Gastroesophageal sphincter (tissue), 4 donors: Measurements from ENCODE around the gene DNAJB8. TPM values are rescaled to one million over a fixed set of nuclear protein-coding genes. Genes with fewer than 3 reads are reported as not detected.

Experiments
- ATAC-seq: fragments of 150-250 bp; one replicate; pipeline ENCODE4 v1.9.1; 2016; ENCODE audit warnings: mild to moderate bottlenecking, moderate library complexity
- H3K27ac ChIP-seq, 4 donors: fragments of 200-600 bp; sonication (generic) in 3 of 4; 1 replicate in 3 of 4; 2 replicates in 1 of 4; pipeline ENCODE4 v1.5.1; 2016 to 2019
- H3K27me3 ChIP-seq: fragments of 200-600 bp; sonication (generic); one replicate; pipeline ENCODE4 v1.5.1; 2019
- H3K36me3 ChIP-seq, 2 donors: fragments of 200-600 bp; sonication (generic); one replicate each; pipeline ENCODE4 v1.5.1; 2019; ENCODE audit warnings: control low read depth in 1 of 2
- H3K4me1 ChIP-seq, 3 donors: fragments of 200-600 bp; sonication (generic); 1 replicate in 2 of 3; 2 replicates in 1 of 3; pipeline ENCODE4 v1.5.1; 2016 to 2019; ENCODE audit warnings: control low read depth in 2 of 3
- H3K4me3 ChIP-seq, 2 donors: fragments of 200-600 bp; sonication (generic); one replicate each; pipeline ENCODE4 v1.5.1; 2019; ENCODE audit warnings: mild to moderate bottlenecking in 1 of 2, moderate library complexity in 1 of 2
- H3K9me3 ChIP-seq, 3 donors: fragments of 200-600 bp; sonication (generic); one replicate each; pipeline ENCODE4 v1.5.1; 2017 to 2019; ENCODE audit warnings: control low read depth in 2 of 3
- EP300 ChIP-seq: sonication (generic); formaldehyde crosslinking; IDR thresholded peaks from one replicate; pipeline ENCODE4 v1.6.1; 2017; ENCODE audit warnings: antibody characterized with exemption, mild to moderate bottlenecking
- POLR2A ChIP-seq, 2 donors: fragments of 450-650 bp; IDR thresholded peaks; one replicate each; pipeline ENCODE4 v1.6.1; 2017; ENCODE audit warnings: antibody characterized with exemption in 2 of 2, mild to moderate bottlenecking in 2 of 2, moderate library complexity in 1 of 2
- POLR2AphosphoS5 ChIP-seq: sonication (generic); formaldehyde crosslinking; IDR thresholded peaks from one replicate; pipeline ENCODE4 v1.6.1; 2017; ENCODE audit warnings: antibody characterized with exemption
- WGBS, 2 donors: methylation state at CpG; one replicate each; pipeline ENCODE4 v1.1.5; 2018; ENCODE audit warnings: low coverage in 1 of 2; 5-methylcytosine and 5-hydroxymethylcytosine counted together
- total RNA-seq, 4 donors: library from RNA; depleted of rRNA; stranded (reverse); fragments of >200 nt; gene quantifications; one replicate each; pipeline ENCODE4 v1.1.0, GENCODE V29; 2016
- TF ChIP-seq, protein P1 (sequence below), 4 experiments: fragments of 200-600 bp in 2 of 4; fragments of 450-650 bp in 2 of 4; sonication (generic) in 1 of 4; IDR thresholded peaks; one replicate each; pipeline ENCODE4 v1.5.1; 2017 to 2019; ENCODE audit warnings: antibody characterized with exemption in 4 of 4, mild to moderate bottlenecking in 2 of 4, moderate library complexity in 2 of 4

Gene DNAJB8
- total RNA-seq, 4 donors from 2014 or later = not detected

DNA sequence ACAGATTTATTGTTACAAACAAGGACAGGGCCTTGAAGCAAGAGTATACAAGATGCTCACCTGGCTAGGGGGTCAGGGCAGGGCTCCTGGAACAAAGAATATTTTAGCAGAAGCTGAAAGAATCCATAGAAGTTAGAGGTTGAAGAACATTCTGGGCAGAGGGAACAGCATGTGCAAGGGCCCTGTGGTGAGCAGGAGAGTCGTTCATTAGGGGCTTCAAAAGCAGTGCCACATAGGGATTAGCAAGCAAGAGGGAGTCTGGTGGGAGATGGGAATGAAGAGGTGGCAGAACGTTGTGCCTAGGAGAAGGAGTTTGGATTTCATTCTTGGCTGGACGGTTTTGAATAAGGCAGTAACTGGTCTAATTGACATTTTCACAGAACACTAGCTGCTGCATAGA, 22.9 kb downstream of the DNAJB8 start:
- H3K27me3 ChIP-seq = peaks cover 27% of the 10 kb centered on the region
- no peaks in the 10 kb centered on the region for H3K9me3 ChIP-seq
- TF ChIP-seq POLR2AphosphoS5 = no peak
- ATAC-seq = no peak
- no peak overlapping the region for H3K4me3 ChIP-seq
- H3K4me1 ChIP-seq = no peaks in the 10 kb centered on the region
- H3K36me3 ChIP-seq = no peaks in the 10 kb centered on the region
- H3K27ac ChIP-seq = no peak overlapping the region
- 57 to 71% methylated on average over 2 to 3 of the region's 3 CpGs for WGBS, 2 donors

DNA sequence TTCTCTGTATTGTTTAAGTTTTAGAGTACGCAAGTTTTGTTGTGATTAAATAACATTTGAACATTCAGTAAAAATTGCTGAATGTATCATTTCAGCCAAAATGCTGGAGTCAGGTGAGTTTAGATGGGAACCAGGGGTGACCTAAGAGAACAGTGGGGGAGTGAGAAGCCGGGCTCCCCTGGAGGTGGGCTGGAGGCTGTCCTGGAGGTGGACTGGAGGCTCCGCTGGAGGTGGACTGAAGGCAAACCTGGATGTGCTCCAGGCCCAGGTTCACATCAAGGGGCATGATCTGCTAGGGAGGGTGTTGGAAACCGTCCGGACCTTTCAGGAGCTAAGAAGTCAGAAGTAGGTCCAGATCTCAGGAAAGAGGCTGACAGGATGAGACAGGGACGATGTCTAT, 23.7 kb downstream of the DNAJB8 start:
- no peaks in the 10 kb centered on the region for H3K9me3 ChIP-seq
- TF ChIP-seq EP300 = no peak
- TF ChIP-seq POLR2A (IDR thresholded peaks at IDR 0.05) = no peak
- TF ChIP-seq, protein P1, sequence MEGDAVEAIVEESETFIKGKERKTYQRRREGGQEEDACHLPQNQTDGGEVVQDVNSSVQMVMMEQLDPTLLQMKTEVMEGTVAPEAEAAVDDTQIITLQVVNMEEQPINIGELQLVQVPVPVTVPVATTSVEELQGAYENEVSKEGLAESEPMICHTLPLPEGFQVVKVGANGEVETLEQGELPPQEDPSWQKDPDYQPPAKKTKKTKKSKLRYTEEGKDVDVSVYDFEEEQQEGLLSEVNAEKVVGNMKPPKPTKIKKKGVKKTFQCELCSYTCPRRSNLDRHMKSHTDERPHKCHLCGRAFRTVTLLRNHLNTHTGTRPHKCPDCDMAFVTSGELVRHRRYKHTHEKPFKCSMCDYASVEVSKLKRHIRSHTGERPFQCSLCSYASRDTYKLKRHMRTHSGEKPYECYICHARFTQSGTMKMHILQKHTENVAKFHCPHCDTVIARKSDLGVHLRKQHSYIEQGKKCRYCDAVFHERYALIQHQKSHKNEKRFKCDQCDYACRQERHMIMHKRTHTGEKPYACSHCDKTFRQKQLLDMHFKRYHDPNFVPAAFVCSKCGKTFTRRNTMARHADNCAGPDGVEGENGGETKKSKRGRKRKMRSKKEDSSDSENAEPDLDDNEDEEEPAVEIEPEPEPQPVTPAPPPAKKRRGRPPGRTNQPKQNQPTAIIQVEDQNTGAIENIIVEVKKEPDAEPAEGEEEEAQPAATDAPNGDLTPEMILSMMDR (IDR thresholded peaks at IDR 0.05) = no peak
- H3K4me3 ChIP-seq = no peak overlapping the region
- no peaks in the 10 kb centered on the region for H3K4me1 ChIP-seq
- ATAC-seq = no peak
- H3K27ac ChIP-seq = no peak overlapping the region
- peaks cover 35% of the 10 kb centered on the region for H3K27me3 ChIP-seq
- 78 to 87% methylated on average over 3 to 4 of the region's 6 CpGs for WGBS, 2 donors
- no peaks in the 10 kb centered on the region for H3K36me3 ChIP-seq

DNA sequence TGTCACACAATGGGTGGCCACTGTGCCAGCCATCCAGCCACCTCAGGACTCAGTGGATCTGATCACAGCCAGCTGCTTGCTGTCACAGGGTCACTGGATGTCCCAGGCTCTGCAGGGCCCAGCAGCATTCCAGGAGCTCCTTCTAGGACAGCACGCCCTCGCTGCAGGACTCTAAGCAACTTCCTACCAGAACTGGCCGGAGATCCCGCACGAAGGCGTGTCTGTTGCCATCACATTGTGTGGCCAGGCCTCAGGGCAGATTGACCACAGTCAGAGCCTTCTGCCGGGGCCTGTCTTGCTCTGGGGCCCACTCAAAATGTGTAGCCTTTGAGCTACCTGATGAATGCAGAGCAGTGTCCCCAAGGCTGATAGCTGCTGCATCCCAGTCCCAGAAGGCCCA, 24.6 kb downstream of the DNAJB8 start:
- ATAC-seq = no peak
- H3K27me3 ChIP-seq = peaks cover 41% of the 10 kb centered on the region

DNA sequence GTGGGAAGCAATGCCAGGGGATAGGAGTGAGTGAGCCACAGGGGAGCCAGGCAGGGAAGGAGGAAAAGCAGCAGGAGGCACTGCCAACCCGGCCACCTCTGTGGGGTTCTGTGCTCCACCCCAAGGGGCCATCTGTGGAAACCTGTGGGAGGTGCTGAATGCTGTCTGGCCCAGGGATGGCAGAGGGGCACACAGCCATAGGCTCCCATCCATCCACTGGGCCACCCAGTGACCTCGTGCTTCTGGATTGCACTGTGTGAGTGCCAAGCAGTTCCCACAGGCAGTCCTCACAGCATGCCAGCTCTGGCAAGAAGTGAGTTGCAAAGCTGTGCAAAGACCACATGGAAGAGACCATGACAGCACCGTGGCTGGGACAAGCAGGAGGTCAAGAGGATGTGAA, 27.5 kb downstream of the DNAJB8 start:
- H3K9me3 ChIP-seq = no peaks in the 10 kb centered on the region
- peaks cover 65% of the 10 kb centered on the region for H3K27me3 ChIP-seq
- WGBS, 2 donors = 45% methylated on average over 2 of the region's 3 CpGs; no CpG with 5 or more reads in 1 of the 2 donors
- H3K27ac ChIP-seq = no peak overlapping the region
- H3K36me3 ChIP-seq = no peaks in the 10 kb centered on the region
- no peaks in the 10 kb centered on the region for H3K4me1 ChIP-seq
- no peak overlapping the region for H3K4me3 ChIP-seq
- ATAC-seq = no peak
- TF ChIP-seq, protein P1 (IDR thresholded peaks at IDR 0.05) = no peak
- no peak for TF ChIP-seq POLR2A (IDR thresholded peaks at IDR 0.05)
- TF ChIP-seq EP300 = no peak
- TF ChIP-seq POLR2AphosphoS5 = no peak

More for the DNA sequence above, 24.6 kb downstream of the DNAJB8 start:
- H3K4me3 ChIP-seq = no peak overlapping the region
- TF ChIP-seq POLR2A (IDR thresholded peaks at IDR 0.05) (no peak), EP300 (no peak), POLR2AphosphoS5 (no peak)
- TF ChIP-seq, protein P1 (IDR thresholded peaks at IDR 0.05) = no peak
- H3K36me3 ChIP-seq = no peaks in the 10 kb centered on the region
- H3K4me1 ChIP-seq = no peaks in the 10 kb centered on the region
- 78% methylated on average over 4 of the region's 7 CpGs; no CpG with 5 or more reads in 1 of the 2 donors for WGBS, 2 donors
- H3K27ac ChIP-seq = no peak overlapping the region
- no peaks in the 10 kb centered on the region for H3K9me3 ChIP-seq

DNA sequence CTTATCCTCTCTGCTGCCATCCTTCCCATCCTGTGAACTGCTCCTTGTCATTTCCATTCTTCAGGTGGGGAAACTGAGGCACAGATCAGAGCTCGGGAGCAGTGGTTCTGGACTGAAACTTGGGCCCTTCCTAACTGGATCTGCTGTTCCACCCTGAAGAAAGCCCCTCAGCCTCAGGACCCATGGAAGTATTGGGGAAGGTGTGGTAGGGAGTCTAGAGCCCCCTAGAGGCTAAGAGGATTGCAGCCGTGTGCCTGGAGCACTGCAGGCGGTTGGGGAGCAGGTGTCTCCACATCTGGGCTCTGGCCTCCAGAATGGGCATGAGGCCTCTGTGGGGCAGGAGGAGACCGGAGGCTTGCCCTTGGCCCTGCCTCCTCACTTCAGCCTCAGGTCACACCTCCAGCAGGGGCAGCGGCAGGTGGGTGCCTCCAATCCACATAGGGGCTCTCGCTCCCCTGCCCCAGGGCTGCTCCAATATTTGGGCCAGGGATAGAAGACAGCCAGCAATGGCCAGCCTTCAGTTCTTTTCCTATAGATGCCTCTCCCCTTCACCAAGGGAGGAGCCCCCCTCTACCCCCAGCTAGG, 28.1 kb downstream of the DNAJB8 start:
- Histone ChIP-seq H3K27me3 (peaks cover 65% of the 10 kb centered on the region), H3K4me3 (no peak overlapping the region), H3K27ac (no peak overlapping the region), H3K36me3 (no peaks in the 10 kb centered on the region), H3K9me3 (no peaks in the 10 kb centered on the region), H3K4me1 (no peaks in the 10 kb centered on the region)
- TF ChIP-seq POLR2A (IDR thresholded peaks at IDR 0.05) (no peak), EP300 (no peak), POLR2AphosphoS5 (no peak)
- TF ChIP-seq, protein P1 (IDR thresholded peaks at IDR 0.05) = no peak
- 20% methylated on average over 1 of the region's 6 CpGs; no CpG with 5 or more reads in 1 of the 2 donors for WGBS, 2 donors
- no peak for ATAC-seq
